ENCODE measurements around the gene FBN1. TPM values are rescaled to one million over a fixed set of nuclear protein-coding genes. Genes with fewer than 3 reads are reported as not detected.
A peak's percentile ranks its signal among the peaks of the same experiment; 100 is the strongest.

FBN1 gene
- total RNA-seq, 2 donors from 2014 or later, result 5.5 to 5.9 TPM

GRCh38 chr15:48510976-48511375 is 134.5 kb downstream of the FBN1 start:
- no peak for DNase-seq
- Mint-ChIP-seq H3K27me3 (ENCODE audit: insufficient read depth) (no peaks in the 10 kb centered on the region), H3K27ac (no peak overlapping the region), H3K36me3 (ENCODE audit: low read depth) (no peaks in the 10 kb centered on the region), H3K9me3 (no peaks in the 10 kb centered on the region), H3K4me1 (no peaks in the 10 kb centered on the region), H3K4me3 (no peak overlapping the region)
- H3K4me1 ChIP-seq (ENCODE audit: control insufficient read depth, insufficient read depth, low read length), result no peaks in the 10 kb centered on the region
- WGBS, 2 experiments (ENCODE audit: insufficient coverage in 1 of 2, insufficient read length in 1 of 2), result 93% methylated on average over 4 to 6 of the region's 6 CpGs
- H3K36me3 ChIP-seq (ENCODE audit: control insufficient read depth, insufficient read depth, low read length), result no peaks in the 10 kb centered on the region
- no peak overlapping the region for H3K9ac ChIP-seq (ENCODE audit: extremely low read depth, low read length, poor library complexity, severe bottlenecking)
- no peak overlapping the region for H3K27ac ChIP-seq (ENCODE audit: low read depth, low read length)
- H3K27me3 ChIP-seq (ENCODE audit: control insufficient read depth, insufficient read depth, low read length, poor library complexity, severe bottlenecking), result no peaks in the 10 kb centered on the region
- TF ChIP-seq, protein P1, sequence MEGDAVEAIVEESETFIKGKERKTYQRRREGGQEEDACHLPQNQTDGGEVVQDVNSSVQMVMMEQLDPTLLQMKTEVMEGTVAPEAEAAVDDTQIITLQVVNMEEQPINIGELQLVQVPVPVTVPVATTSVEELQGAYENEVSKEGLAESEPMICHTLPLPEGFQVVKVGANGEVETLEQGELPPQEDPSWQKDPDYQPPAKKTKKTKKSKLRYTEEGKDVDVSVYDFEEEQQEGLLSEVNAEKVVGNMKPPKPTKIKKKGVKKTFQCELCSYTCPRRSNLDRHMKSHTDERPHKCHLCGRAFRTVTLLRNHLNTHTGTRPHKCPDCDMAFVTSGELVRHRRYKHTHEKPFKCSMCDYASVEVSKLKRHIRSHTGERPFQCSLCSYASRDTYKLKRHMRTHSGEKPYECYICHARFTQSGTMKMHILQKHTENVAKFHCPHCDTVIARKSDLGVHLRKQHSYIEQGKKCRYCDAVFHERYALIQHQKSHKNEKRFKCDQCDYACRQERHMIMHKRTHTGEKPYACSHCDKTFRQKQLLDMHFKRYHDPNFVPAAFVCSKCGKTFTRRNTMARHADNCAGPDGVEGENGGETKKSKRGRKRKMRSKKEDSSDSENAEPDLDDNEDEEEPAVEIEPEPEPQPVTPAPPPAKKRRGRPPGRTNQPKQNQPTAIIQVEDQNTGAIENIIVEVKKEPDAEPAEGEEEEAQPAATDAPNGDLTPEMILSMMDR (conservative IDR thresholded peaks at IDR 0.05), result no peak
- no peaks in the 10 kb centered on the region for H3K9me3 ChIP-seq (ENCODE audit: control insufficient read depth, low read length)
- H3K4me3 ChIP-seq (ENCODE audit: low read length), result no peak overlapping the region

DNA sequence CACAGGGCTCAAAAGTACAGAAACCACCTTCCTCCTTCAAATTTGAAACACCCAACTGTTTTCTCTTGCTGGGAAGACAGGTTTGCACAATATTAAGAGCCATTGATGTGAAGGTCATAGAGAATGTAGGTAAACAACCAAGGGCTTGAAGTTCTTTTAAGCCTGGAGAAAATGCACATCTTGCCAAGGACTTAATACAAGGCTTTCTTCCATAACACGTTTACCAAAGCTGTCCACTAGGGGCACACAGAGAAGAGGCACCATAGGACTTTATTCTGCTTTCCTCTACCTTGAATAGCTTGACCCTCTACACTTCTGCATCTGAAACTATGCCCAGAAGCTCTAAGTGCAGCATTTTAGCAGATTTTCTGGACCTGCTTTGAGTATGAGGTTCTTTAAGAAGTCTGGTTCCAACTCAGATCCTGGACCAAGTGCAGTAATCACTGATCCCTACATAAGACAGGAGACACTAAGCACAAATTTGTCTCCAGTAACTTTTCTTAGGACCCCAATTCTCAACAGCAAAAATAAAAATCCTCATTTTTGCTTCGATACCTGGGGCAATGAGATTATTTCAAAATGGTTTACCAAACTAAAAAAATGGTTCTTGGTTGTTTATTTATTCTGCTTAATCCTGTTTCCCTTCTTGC is 138.0 kb downstream of the FBN1 start:
- WGBS, 2 experiments (ENCODE audit: insufficient coverage in 1 of 2, insufficient read length in 1 of 2), result 0 to 42% methylated on average over 1 to 2 of the region's 2 CpGs
- Histone ChIP-seq H3K27ac (ENCODE audit: low read depth, low read length) (no peak overlapping the region), H3K9me3 (ENCODE audit: control insufficient read depth, low read length) (no peaks in the 10 kb centered on the region), H3K27me3 (ENCODE audit: control insufficient read depth, insufficient read depth, low read length, poor library complexity, severe bottlenecking) (no peaks in the 10 kb centered on the region), H3K4me1 (ENCODE audit: control insufficient read depth, insufficient read depth, low read length) (no peaks in the 10 kb centered on the region), H3K36me3 (ENCODE audit: control insufficient read depth, insufficient read depth, low read length) (peaks cover 6% of the 10 kb centered on the region), H3K4me3 (ENCODE audit: low read length) (no peak overlapping the region), H3K9ac (ENCODE audit: extremely low read depth, low read length, poor library complexity, severe bottlenecking) (no peak overlapping the region)
- no peaks in the 10 kb centered on the region for H3K36me3 Mint-ChIP-seq (ENCODE audit: low read depth)
- H3K9me3 Mint-ChIP-seq, result no peaks in the 10 kb centered on the region
- no peak overlapping the region for H3K27ac Mint-ChIP-seq
- DNase-seq, result peak; percentile 70
- H3K27me3 Mint-ChIP-seq (ENCODE audit: insufficient read depth), result no peaks in the 10 kb centered on the region
- TF ChIP-seq, protein P1 (conservative IDR thresholded peaks at IDR 0.05), result peak; percentile 84
- H3K4me1 Mint-ChIP-seq, result no peaks in the 10 kb centered on the region
- H3K4me3 Mint-ChIP-seq, result no peak overlapping the region

GRCh38 chr15:48505067-48505466 is 140.4 kb downstream of the FBN1 start:
- WGBS, 2 experiments (ENCODE audit: insufficient coverage in 1 of 2, insufficient read length in 1 of 2), result 96 to 100% methylated on average over 1 to 3 of the region's 3 CpGs
- TF ChIP-seq, protein P1 (conservative IDR thresholded peaks at IDR 0.05), result no peak
- DNase-seq, result no peak
- Mint-ChIP-seq H3K36me3 (ENCODE audit: low read depth) (no peaks in the 10 kb centered on the region), H3K4me3 (no peak overlapping the region), H3K27ac (no peak overlapping the region), H3K4me1 (no peaks in the 10 kb centered on the region), H3K9me3 (no peaks in the 10 kb centered on the region), H3K27me3 (ENCODE audit: insufficient read depth) (no peaks in the 10 kb centered on the region)
- no peaks in the 10 kb centered on the region for H3K27me3 ChIP-seq (ENCODE audit: control insufficient read depth, insufficient read depth, low read length, poor library complexity, severe bottlenecking)
- H3K9ac ChIP-seq (ENCODE audit: extremely low read depth, low read length, poor library complexity, severe bottlenecking), result no peak overlapping the region
- no peaks in the 10 kb centered on the region for H3K9me3 ChIP-seq (ENCODE audit: control insufficient read depth, low read length)
- H3K27ac ChIP-seq (ENCODE audit: low read depth, low read length), result no peak overlapping the region
- peaks cover 6% of the 10 kb centered on the region for H3K36me3 ChIP-seq (ENCODE audit: control insufficient read depth, insufficient read depth, low read length)
- H3K4me1 ChIP-seq (ENCODE audit: control insufficient read depth, insufficient read depth, low read length), result no peaks in the 10 kb centered on the region
- H3K4me3 ChIP-seq (ENCODE audit: low read length), result no peak overlapping the region
